CD4-positive, alpha-beta T cell treated with Interleukin-6 at 100 ng/mL for 8 hours (primary cell): ENCODE measurements around the gene STRN4.
"Not testable (repeated sequence)": the region's sequence is repeated elsewhere in the genome, so short reads cannot be mapped to it uniquely, and the experiment has no call there.

Experiments used
- DNase-seq: peaks from one replicate; pipeline ENCODE4 v3.0.0-alpha.2; 2020; ENCODE audit warnings: mixed read lengths, low spot score

STRN4 gene, protein sequence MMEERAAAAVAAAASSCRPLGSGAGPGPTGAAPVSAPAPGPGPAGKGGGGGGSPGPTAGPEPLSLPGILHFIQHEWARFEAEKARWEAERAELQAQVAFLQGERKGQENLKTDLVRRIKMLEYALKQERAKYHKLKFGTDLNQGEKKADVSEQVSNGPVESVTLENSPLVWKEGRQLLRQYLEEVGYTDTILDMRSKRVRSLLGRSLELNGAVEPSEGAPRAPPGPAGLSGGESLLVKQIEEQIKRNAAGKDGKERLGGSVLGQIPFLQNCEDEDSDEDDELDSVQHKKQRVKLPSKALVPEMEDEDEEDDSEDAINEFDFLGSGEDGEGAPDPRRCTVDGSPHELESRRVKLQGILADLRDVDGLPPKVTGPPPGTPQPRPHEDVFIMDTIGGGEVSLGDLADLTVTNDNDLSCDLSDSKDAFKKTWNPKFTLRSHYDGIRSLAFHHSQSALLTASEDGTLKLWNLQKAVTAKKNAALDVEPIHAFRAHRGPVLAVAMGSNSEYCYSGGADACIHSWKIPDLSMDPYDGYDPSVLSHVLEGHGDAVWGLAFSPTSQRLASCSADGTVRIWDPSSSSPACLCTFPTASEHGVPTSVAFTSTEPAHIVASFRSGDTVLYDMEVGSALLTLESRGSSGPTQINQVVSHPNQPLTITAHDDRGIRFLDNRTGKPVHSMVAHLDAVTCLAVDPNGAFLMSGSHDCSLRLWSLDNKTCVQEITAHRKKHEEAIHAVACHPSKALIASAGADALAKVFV

DNA sequence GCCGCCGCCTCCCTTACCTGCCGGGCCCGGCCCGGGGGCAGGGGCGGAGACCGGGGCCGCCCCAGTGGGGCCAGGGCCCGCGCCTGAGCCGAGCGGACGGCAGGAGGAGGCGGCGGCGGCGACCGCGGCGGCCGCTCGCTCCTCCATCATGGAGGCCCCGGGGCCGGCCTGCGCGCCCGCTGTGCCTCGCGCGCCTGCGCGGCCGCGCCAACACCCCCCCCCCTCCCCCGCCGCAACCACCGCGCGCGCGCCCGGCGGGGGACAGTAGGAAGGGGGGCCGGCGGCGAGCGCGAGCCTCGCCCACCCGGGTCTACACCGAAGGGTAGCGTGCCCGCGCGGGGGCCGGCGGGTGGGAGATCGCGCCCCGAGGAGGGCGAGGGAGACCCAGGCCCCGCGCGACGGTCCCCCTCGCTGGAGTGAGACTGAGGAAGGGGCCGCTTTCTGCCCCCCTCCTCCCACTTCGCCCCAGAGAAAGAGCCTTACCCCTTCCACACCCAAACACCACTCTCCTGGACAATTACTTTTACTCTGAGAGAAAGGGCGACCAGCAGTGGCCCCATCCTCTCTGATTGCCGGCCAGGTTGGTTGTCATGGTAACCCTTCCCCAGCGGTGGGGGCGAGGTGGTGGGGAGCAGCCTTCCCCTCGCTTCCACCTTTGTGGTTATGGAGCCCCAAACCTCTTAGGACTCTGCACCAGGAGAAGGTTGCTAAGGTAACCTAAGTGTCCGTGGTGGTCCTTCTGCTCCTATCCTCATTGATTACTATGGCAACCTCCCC lies at the start of gene STRN4:
Gene STRN4, minus strand, starts transcription at position 170 of the 777 bp plus-strand sequence. Its CDS starts 20 bp downstream, at position 150.
- DNase-seq: peak; percentile 52

DNA sequence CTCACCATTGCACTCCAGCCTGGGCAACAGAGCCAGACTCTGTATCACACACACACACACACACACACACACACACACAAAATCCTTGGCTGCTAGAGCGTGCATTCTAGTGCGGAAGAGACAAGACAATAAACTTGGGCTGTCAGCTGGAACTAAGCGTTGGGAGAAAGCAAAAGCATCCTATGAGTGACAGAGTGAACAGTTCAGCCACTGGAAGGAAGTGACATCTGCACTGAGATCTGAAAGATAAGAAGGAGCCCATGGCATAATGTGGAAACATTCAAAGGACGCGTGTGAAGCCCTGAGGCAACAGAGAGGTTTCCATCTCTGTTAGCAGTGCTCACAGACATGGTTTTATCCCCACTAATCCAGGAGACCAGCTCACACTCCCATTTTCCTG lies 45.7 kb upstream of the STRN4 start:
- peak; percentile 54 for DNase-seq

DNA sequence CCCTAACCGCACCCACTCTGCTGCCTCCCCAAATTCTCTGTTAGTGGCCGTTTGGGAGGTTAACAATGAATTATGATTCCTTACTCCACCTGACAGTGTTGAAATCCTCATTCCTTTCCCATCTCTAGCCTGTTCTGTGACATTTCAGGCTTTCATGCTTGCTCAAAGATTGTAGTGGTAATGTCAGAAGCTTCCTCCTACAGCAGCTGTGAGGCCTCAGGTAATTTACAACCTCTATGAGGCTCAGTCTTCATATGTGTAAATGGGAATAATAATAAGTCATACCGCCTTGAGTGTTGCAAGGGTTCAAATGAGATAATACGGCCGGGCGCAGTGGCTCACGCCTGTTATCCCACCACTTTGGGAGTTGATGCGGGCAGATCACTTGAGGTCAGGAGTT lies 43.1 kb upstream of the STRN4 start:
- DNase-seq: no peak

DNA sequence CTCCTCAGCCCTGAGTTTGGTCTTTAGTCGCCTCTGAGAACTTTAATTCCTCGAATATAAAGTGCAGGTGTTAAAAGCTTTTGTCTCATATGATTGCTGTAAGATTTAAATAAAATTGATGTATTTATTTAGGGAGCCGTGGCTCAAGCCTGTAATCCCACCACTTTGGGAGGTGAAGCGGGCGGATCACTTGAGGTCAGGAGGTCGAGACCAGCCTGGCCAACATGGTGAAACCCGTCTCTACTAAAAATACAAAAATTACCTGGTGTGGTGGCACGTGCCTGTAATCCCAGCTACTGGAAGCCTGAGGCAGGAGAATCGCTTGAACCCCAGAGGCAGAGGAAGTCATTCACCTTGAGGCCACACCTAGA lies 42.7 kb upstream of the STRN4 start:
- DNase-seq: no peak

DNA sequence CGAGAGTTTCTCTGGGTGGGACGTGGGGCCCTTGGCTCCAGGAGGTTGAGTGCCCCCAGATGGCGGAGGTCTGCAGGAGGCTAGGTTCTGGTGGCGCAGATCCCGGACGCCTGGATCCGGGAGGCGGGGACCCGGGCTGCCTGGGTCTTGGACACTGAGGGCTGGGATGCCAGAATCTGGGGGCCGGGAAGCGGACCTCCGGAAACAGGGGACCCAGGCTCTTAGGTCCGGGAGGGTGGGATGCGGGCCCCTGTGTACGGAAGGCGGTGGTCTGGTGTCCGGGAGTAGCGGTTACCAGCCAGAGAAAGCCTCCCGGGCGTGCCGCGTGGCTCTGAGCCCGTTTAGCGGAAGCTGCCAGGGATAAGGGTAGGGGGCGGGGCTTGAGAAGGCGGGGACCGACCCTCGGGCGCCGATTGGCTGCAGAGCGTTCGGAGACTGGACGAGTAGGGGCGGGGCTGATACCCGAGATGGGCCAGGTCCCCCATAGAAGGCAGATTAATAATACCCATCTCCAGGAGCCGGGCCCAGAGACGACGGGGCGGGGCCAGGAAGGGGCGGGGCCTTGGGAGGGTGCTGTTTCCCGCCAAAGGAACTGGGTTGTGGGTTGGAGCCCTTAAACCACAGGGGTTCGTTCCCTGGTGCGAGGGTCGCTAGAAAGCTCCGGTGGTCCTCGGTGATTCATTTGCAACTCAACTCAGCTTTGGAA lies 42.2 kb upstream of the STRN4 start, which contains the start of gene SLC1A5:
Gene SLC1A5, minus strand, starts transcription at position 333 of the 706 bp plus-strand sequence. CDS start 629 bp downstream, outside the sequence.
- peak; percentile 98 for DNase-seq

DNA sequence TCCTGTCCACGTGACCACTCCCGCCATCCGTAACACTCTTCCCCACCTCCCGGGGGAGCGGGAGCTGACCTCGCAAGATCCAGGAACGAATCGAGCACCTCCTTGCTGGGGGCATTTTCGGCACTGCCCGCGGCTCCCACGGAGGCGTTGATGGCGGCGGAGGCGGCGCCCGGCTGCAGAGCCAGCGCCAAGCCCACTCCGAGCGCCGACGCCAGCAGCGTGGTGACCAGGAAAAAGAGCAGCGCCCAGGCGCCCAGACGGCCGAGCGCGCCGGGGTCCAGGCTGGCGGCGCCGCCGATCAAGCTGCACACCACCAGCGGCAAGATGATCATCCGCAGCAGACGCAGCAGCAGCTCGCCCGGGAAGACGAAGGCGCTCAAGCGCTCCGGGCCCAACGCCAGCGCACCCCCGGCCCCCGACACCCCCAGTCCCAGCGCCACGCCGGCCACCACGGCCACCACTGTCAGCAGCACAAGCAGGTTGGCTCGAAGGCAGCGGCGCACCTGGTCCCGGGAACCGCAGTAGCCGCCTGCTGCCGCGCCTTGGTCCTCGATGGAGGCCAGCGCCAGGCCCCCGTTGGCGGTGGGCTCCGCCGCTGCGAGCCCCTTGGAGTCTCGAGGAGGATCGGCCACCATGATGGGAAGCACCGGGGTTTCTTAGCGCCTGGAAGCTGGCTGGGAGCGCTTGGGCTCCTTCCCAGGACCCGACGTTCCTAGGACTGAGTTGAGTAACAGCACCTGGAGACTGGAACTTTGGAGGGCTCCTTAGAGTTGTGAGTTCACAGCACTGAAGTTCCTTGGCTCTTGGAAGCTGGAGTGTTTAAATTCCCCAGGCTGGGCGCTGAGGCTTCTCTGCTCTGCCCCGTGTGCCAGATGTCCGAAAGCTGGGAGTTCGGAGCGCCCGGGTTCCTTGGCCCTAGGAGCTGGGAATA lies 41.3 kb upstream of the STRN4 start:
- peak; percentile 10 for DNase-seq

DNA sequence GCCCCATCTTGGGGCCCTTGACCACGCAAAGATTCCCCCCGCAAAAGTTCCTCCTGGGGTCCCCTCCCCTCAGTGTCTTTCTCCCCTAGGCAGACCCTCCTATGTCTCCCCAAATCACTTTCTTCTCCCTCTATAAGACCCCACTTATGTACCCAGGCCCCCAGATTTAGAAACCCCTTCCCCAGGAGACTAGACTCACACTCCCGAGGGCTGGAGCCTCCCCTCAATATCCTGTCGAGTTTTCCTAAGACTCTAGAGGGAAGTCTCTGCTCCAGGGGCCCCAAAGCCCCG lies 40.7 kb upstream of the STRN4 start:
- DNase-seq: no peak

DNA sequence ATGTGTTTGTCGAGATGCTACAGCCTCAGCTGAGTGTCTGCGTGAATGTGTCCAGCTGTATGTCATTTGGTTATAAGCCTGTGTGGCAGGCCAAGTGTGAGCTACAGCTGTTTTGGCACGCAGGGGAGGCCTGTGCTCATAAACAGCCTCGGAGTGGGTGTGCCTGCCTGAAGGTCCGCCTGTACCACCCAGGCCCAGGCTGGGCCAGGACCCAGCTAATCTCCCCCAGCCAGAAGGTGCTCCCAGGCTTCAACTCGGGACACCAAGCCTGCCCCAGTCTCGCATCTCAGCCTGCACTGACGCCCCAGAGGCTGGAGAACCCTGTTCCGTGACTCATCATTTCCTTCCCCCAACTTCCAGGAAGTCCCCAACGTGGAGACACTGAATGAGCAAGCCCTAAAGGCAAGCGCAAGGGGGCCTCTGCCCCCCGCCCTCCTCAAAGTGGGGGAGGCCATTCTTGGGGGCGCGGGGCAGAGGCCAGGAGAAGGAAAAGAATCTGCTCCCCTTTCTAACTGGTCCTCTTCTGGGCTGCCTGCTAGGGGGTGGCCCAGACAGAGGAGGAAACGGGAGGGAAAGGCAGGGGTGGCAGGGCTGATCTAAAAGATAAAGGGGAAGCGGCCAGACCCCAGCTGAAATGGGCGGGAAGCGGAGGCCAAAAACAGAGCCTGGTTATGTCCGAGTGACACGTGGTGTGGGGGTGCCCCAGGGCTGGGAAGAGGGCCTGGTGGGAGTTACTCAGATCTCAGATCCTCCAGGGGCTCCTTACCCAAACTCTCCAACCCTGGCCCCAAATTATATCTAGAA lies 40.2 kb upstream of the STRN4 start:
- peak; percentile 82 for DNase-seq

DNA sequence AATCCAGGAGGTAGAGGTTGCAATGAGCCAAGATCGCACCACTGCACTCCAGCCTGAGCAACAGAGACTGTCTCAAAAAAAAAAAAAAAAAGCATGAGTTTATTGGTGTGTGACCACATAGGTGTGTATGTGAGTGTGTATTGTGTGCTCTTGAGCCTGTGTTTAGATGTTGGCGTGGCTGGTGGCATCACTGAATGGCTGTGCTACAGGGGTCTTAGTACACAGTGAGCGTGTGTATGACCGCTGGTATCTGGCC lies 39.7 kb upstream of the STRN4 start:
- no peak for DNase-seq

DNA sequence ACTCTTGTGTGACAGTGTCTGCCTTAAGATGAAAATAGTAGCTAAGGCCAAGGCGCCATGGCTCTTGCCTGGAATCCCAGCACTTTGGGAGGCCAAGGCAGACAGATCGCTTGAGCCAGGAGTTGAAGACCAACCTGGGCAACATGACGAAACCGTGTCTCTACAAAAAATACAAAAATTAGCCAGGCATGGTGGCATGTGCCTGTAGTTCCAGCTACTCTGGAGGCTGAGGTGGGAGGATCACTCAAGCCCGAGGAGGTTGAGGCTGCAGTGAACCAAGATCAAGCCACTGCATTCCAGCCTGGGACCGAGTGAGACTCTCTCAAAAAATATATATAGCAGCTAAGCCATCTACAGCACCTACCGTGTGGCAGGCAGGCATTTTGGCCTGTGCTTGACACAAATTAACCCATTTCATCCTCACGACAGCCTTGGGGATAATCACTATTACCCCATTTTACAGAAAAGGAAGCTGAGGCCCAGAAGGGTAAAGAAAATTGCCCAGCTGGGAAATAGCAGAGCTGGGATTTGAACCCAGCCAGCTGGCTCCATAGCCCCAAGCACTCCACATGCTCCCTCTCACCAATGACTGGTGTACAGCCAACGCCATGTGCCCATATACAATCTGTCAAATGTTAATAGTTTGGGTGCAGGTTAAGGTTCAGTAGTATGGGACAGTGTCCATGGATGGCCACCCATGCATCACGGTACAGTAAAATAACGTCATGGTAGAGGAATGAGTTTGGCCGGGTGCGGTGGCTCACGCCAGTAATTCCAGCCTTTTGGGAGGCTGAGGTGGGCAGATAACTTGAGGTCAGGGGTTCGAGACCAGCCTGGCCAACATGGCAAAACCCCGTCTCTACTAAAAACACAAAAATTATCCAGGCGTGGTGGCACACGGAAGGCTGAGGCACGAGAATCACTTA lies 39.1 kb upstream of the STRN4 start:
- DNase-seq: no peak

DNA sequence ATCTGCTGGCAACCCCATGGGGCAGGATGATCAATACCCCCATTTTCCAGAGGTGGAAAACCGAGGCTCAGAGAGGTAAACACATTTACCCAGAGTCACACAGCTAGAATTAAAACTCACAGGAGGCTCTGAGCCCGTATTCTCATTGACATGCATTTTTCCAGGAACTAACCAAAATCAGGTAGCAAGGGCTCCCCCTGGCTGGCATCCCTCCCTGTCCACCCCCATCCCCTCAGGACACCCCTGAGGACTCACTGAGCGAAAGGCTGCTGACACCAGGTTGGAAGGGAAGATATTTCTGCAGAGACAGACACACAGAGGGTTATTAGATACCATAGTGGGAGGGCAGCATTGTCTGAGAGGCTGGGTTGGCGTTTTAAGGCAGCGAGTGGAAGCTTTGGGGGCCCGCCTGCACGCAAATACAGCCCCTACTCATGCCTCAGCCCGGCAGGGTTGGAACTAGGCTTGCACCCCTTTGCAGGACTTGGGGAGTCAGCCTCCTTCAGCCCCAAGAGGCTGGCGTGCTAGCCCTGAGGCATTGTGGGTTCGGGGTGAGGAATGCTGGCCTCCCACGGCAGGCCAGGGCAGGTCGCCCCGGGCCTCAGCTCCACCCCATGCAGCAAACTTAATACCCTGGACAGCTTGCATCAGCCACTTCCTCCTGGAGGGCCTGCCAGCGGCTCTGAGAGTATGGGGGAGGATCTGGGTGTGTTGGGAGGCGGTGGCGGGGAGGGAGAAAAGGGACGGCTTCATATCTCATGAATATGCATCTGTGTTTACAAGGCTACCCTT lies 38.2 kb upstream of the STRN4 start:
- DNase-seq: peak; percentile 43

DNA sequence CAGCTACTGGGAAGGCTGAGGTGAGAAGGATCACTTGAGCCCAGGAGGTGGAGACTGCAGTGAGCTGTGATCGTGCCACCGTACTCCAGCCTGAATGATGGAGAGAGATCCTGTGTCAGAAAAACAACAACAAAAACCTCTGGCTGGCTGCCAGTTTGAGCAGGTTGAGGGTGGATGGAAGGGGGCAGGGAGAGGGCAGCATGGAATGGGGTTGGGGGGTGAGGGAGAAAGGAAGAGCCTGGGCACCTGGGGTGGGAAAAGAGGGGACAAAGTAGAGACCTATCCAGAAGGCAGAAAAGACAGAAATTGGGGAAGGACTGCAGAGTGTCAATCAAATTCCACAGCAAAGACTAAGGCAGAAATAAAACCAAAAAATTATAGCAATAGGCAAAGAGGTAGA lies 37.4 kb upstream of the STRN4 start:
- no peak for DNase-seq

DNA sequence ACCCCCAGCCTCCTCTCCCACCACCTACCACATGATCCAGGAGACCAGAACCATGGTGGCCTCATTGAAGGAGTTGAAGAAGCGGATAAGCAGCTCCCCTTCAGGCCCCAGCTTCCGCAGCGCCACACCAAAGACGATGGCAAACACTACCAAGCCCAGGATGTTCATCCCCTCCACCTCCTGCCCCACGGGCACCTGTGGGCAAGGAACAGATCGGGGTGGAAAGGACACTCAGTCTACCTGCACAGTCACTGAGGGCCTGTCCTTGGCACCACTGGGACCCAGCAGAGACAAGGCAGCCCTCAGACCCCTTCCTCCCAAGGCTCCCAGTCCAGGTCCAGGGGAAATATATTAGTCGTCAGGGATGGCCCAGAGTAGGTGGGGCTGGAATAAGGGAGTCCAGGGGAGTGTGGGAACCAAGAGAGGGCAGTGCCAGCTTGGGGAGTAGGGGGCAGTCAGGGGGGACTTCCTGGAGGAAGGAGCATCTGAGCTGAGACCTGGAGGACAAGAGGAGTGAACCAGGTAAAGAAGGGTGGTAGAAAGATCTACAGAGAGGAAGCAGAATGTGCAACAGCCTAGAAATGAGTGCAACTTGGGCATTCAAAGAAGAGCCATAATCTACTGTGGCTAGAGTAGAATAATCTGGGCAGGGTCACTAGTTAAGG lies 36.2 kb upstream of the STRN4 start:
- no peak for DNase-seq

DNA sequence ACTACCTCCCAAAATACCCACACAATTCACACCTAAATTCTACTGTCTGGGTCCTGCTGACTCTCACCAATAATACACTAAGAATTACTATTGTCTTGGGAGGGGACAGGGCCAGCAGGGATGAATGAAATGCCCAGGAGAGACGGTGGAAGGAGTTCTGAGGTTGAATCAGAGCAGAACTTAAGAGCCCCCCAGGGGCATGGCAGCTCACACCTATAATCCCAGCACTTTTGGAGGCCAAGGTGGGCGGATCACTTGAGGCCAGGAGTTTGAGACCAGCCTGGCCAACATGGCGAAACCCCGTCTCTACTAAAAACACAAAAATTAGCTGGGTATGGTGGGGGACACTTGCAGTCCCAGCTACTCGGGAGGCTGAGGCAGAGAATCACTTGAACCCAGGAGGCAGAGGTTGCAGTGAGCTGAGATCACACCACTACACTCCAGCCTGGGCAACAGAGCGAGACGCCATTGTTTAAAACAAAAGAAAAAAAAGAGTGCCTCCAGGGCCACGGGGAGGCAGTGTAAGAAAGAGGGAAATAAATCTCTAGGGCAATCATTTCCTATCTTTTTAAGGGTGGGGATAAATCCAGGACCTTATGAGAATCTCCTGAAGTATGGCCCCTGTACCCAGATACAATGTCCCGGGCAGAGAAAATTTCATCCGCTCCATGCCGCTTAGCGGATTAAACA lies 31.9 kb upstream of the STRN4 start:
- not testable (repeated sequence) for DNase-seq

DNA sequence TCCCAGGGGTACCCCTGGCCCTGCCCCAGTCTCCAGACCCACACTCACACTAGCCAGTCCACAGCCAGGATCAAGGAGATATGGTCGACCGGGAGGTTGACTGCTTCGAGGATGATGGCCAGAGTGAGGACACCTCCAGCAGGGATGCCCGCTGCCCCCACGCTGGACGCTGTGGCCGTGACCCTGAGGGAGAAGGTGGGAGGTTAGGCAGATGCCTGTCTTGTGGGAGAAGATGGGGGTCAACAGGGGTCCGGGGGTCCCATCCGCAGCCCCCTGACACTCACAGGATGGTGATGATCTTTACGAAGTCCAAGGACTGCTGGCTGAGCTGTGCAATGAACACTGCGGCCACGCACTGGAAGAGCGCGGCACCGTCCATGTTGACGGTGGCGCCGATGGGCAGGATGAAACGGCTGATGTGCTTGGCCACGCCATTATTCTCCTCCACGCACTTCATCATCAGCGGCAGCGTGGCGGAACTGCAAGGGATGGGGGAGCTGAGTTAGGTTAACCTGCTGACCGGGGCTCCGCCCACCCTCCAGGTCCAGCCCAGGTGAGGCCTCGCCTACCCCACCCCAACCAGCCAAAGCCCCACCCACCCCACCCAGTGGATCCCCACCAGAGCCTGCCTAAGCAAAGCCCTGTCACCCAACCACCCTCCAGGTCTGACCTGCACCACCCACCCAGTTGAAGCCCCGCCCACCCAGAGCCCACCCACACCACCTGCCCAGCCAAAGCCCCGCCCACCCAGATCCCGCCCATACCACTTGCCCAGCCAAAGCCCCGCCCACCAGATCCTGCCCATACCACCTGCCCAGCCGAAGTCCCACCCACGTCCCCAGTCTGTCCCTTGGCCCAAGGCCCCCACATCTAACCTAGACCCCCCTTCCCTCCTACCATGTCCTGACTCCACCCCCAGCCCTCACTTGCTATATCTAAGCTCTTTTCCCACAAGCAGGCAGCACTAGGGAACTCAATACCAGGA lies 31.0 kb upstream of the STRN4 start:
- no peak for DNase-seq

DNA sequence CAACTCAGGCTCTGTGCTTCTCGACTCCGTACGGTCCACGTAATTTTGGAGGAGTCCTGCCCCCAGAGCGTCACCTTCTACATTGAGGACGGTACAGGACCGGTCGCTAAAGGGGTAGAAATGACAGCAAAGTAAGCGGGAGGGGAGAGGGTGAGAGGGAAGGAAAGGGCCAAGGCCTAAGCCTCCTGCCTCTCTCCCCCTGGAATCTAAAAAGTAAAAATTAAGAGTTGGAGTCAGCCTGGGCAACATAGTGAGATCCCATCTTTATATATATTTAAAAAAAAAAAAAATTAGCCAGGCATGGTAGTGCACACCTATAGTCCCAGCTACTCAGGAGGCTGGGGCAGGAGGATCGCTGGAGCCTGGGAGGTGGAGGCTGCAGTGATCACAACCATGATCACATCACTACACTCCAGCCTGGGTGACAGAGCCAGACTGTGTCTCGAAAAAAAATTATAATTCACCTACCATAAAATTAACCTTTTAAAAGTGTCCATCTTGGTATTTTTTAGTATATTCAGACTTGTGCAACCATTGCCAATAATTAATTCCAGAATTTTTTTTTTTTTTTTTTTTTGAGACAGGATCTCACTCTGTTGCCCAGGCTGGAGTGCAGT lies 29.5 kb upstream of the STRN4 start:
- DNase-seq: no peak
